Panc1 (cell line): Measurements from ENCODE around the gene STRN3.
"Not testable (repeated sequence)": the region's sequence is repeated elsewhere in the genome, so short reads cannot be mapped to it uniquely, and the experiment has no call there.

ENCODE experiments used
- SIN3A ChIP-seq: IDR thresholded peaks from 2 replicates; pipeline ENCODE4 v1.6.1; 2012; ENCODE audit warnings: low read depth, mild to moderate bottlenecking, low read length, moderate library complexity, borderline replicate concordance; ENCODE audit not compliant: insufficient read depth
- TF ChIP-seq, protein P1 (sequence below): fragments of 450-650 bp; IDR thresholded peaks from 2 replicates; pipeline ENCODE4 v1.5.1; 2017; ENCODE audit warnings: mild to moderate bottlenecking

DNA sequence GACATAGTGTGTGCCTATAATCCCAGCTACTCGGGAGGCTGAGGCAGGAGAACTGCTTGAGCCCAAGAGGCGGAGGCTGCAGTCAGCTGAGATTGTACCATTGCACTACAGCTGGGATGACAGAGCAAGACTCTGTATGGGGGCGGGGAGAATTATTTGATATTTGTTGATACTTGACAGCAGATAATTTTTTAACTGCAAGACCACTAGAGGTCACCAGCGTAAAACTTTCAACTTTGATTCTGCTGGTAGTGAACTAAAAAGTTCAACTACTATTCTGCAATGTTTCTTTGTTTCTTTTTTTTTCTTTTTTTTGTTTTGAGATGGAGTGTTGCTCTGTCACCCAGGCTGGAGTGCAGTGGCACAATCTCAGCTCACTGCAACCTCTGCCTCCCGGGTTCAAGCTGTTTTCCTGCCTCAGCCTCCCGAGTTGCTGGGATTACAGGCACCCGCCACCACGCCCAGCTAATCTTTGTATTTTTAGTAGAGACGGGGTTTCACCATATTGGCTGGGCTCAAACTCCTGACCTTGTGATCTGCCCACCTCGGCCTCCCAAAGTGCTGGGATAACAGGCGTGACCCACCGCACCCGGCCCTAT lies 46.0 kb downstream of the STRN3 start:
- not testable (repeated sequence) for TF ChIP-seq SIN3A
- TF ChIP-seq, protein P1, sequence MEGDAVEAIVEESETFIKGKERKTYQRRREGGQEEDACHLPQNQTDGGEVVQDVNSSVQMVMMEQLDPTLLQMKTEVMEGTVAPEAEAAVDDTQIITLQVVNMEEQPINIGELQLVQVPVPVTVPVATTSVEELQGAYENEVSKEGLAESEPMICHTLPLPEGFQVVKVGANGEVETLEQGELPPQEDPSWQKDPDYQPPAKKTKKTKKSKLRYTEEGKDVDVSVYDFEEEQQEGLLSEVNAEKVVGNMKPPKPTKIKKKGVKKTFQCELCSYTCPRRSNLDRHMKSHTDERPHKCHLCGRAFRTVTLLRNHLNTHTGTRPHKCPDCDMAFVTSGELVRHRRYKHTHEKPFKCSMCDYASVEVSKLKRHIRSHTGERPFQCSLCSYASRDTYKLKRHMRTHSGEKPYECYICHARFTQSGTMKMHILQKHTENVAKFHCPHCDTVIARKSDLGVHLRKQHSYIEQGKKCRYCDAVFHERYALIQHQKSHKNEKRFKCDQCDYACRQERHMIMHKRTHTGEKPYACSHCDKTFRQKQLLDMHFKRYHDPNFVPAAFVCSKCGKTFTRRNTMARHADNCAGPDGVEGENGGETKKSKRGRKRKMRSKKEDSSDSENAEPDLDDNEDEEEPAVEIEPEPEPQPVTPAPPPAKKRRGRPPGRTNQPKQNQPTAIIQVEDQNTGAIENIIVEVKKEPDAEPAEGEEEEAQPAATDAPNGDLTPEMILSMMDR: peak; percentile 73
